Inflammatory macrophage (primary cell): Measurements from ENCODE around the gene PRKX.
A peak's percentile ranks its signal among the peaks of the same experiment; 100 is the strongest.
"Not testable (repeated sequence)": the region's sequence is repeated elsewhere in the genome, so short reads cannot be mapped to it uniquely, and the experiment has no call there.

Source experiments
- DNase-seq, 2 donors: peaks; one replicate each; pipeline ENCODE4 v3.0.0-alpha.2; 2020 to 2022
- total RNA-seq, 18 experiments: gene quantifications; one replicate each; lab custom pipeline; 2026; ENCODE audit warnings: mixed read lengths in 6 of 18, inconsistent platforms in 2 of 18; lab: John Stamatoyannopoulos, UW

The PRKX gene
- total RNA-seq: 47.6 to 133 (median 76.1) reads per million in 18 experiments

DNA sequence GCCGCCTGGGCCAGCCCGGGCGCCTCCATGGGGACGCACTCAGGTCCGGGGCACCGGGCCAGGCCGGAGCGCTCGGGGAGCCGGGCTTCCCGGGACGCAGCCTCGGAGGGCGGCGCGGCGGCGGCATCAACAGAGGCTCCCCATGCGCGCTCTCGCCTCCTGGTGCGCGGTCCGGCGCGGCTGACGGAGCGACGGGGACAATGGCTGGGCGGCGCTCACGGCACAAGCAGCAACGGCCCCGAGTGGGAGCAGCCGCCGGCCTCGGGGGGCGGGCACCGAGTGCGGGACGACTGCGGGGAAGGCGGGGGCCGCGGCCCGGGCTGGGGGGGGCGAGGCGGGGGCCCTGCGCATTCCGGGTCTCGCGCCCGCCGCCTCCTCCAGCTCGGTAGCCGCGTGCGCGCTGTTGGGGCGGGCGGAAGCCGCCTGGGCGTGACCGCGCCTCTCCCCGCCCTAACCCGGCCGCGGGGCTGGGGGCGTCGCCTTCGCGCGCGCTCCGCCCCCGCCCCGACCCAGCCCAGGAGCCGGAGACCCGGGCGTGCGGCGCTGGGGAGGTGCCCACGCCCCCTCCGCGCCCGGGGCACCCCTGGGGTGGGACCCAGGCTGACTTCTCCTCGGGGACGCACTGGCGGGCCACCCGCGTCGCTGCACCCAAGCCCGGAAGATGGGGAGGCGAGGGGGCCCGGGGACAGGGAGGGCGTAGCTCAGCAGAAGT lies at the start of gene PRKX:
TSS of gene PRKX (minus strand) at position 425 of the 712 bp plus-strand sequence. CDS start at position 29, 396 bp downstream.
- DNase-seq: peak; percentile 32 to 59

DNA sequence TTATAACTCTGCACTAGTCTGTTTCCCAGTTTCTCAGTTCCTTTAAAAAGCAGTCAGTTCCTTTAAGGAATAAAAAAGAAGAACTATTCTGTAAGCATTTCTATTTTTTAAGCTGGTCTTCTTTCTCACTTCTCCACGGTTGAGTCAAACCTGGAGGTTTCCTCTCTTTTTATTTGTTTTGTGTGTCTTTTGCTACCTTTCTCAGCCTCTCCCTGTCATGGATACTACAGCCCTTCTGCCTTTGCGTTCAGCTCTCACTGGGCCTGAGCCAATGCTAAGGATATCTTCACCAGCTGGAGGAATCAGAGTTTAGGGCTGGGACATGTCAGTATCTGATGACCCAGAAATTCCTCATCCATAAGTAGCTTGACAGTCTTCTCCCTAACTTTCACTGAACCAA lies 49.7 kb upstream of the PRKX start:
- DNase-seq: peak in 1 of 2 donors; percentile 2

DNA sequence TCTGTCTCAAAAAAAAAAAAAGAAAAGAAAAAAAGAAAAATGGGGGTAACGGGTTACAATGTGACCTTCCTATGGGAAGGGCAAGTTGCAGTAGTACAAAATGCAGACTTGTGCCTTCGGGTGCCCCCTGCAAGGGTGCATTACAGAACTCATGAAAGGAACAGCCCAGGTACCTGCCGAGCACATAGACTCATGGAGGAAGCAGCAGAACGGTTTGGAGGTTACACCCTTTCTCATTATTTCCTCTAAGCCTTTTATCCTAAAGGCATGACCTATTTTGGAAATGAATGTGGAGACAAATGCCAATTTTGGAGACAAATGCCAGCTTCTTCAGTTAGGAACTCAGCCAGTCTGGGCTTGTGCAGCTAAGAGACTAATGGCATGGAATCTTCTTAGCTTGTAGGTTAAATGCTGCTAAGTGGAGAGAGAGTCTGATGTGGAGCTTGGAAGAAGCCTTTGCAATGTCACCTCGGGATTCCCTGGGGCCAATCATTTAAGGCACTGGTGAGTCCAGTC lies 44.1 kb upstream of the PRKX start:
- DNase-seq: no peak

GRCh38 chrX:3748052-3748559 lies 34.7 kb upstream of the PRKX start:
- peak; percentile 12 to 20 for DNase-seq

DNA sequence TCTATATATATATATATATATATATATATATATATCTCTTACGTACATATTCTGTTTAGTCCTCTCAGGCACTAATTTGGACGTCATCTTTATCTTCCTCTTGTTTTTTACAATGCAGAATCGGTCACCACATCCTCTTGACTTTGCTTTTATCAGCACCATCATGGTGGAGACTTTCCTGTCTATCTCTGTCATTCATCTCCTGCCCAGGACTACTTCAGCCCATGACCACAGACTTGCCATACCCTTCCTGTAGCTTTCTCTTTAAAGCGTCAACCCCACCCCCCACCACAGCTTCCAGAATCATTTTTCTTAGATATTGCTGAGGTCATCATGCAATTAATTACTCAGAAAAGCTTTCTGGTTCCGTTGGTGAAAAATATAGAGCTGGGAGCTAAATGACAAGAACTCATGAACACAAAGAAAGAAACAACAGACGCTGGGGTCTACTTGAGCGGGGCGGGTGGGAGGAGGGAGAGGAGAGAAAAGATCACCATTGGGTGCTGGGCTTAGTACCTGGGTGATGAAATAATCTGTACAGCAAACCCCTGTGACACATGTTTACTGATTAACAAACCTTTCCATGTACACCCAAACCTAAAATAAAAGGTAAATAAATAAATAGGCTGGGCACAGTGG lies 30.5 kb upstream of the PRKX start:
- no peak for DNase-seq

- DNase-seq: not testable (repeated sequence)
Observed at GRCh38 chrX:3740946-3741345, 27.5 kb upstream of the PRKX start.

GRCh38 chrX:3738509-3738908 lies 25.1 kb upstream of the PRKX start:
- DNase-seq: no peak

DNA sequence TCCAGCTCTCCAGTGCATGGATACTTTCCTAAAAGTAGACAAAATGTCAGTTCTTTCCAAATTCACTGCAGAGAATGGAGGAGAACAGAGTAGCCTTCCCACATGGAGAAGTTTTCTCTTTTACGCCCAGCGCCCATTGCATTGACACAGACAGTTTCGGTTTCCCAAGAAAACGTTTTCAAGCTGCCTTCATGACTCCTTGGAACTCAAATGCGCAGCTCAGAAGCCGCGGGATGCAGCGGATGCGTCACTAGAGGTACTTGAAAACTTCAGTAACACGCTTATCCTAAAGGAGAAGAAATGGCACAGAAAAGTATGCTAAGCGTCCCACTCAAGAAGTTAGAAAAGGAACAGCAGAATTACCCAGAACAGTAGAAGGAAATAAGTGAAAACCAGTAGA lies 23.1 kb upstream of the PRKX start:
- not testable (repeated sequence) for DNase-seq

DNA sequence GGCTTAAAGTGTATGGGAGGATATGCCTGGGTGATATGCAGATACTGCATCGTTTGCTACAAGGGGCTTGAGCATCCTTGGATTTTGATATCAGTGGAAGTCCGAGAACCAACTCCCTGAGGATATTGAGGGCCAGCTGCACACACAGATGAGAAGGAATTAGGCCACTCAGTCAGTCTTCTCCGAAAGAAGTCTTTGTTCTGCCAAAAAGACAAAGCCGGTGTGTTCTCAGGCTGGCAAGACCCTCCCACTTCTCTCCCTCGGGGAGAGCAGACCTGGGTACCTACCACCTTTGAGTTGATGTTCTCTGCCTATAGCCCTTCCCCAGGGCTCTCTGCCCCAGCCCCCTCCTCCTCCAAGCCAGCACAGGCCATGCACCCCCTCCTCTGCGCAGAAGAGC lies 22.4 kb upstream of the PRKX start:
- DNase-seq: not testable (repeated sequence)

DNA sequence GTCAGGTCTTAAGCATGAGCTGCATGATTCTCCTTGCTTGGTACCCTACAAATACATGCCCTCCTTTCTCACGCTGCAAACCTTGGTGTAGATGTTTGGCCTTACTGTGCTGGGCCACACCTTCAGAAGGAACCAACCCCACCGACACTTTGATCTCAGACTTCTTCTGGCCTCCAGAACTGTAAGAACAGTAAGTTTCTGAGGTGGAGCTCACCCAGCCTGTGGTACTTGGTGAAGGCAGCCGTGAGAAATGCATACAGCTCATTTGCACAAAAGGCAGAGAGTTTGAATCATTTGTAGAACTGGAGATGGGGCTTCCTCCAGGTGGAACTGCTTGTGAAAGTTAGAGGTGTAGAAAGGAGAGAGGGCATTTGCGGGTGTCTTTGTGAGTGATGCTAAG lies 21.0 kb upstream of the PRKX start:
- not testable (repeated sequence) for DNase-seq

DNA sequence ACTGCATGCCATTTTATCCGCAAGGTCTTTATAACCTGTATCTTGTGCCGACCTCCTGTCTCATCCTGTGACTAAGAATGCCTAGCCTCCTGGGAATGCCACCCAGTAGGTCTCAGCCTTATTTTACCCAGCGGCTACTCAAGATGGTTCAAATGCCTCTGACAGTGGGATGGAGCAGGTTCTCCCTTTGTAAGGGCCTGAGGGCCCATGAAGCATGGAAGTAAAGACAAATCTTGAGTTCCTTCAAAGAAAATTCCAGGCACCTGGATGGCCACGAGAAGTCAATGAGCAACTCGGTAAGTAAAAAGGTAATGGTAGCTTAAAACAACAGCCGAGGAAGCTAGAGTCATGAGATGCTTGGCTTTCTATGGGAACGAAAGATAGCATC lies 19.6 kb upstream of the PRKX start:
- no peak for DNase-seq

GRCh38 chrX:3732326-3733042 lies 19.0 kb upstream of the PRKX start:
- not testable (repeated sequence) for DNase-seq

DNA sequence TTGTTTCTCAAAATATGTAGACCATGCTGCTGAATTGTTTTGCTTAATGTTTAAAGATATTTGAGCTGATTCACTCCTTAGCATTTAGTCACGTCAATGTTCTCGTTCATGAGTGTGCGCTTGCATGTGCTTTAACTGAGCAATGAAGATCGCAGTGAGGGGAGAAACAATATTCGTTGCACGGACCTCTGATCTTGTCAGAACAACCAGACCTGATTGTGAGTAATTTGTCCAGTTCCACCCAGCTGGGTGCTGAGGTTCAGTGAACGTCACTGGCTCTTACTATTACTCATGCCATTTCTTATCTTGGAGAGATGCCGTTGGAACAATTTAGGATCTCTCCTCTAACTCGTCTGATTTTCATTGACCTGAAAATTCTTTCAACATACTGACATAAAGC lies 15.0 kb upstream of the PRKX start:
- DNase-seq: no peak

- not testable (repeated sequence) for DNase-seq
Observed at GRCh38 chrX:3723460-3723859, 10.0 kb upstream of the PRKX start.

DNA sequence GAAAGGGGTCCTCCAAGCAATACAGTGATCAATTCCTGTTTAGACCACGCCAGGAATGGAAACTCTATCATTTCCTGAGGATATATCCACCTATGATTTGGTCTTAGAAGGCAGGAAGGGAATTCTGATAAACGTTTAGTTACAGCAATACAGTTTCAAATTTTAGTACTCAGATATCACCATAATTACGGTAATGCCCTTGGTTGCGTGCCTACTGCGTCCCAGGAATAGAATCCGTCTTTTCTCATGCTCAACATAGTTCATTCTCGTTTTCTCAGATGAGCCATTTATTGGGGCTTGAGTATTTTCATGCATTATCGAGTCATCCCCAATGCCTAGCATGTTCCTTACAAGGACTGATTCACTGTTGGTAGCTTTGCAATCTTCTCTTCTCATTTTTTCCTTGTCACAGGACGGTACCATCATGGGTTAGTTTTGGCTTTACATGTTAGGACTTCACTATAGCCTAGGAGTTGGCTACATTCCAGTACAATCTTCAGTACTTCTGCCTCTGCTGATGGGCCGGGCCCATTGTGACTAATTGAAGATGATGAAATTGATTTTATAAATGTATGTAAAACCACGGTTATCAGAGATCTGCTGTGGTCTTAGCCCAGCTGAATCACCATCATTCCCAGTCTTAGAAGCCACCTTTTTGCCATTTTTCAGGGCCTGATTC lies 4.4 kb upstream of the PRKX start:
- peak in 1 of 2 donors; percentile 5 for DNase-seq

DNA sequence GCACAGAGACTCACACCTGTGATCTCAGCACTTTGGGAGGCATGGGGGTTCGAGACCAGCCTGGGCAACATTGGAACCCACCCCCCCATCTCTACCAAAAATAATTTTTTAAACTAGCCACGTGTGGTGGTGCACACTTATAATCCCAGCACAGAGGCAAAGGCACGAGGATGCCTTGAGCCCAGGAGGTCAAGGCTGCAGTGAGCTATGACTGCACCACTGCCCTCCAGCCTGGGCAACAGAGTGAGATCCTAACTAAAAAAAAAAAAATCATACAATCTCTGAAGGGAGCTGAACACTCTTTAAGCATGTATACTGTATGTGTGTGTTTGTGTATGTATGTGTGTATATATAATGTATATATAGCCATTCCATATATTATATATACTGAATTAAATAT lies 2.5 kb upstream of the PRKX start:
- no peak for DNase-seq

DNA sequence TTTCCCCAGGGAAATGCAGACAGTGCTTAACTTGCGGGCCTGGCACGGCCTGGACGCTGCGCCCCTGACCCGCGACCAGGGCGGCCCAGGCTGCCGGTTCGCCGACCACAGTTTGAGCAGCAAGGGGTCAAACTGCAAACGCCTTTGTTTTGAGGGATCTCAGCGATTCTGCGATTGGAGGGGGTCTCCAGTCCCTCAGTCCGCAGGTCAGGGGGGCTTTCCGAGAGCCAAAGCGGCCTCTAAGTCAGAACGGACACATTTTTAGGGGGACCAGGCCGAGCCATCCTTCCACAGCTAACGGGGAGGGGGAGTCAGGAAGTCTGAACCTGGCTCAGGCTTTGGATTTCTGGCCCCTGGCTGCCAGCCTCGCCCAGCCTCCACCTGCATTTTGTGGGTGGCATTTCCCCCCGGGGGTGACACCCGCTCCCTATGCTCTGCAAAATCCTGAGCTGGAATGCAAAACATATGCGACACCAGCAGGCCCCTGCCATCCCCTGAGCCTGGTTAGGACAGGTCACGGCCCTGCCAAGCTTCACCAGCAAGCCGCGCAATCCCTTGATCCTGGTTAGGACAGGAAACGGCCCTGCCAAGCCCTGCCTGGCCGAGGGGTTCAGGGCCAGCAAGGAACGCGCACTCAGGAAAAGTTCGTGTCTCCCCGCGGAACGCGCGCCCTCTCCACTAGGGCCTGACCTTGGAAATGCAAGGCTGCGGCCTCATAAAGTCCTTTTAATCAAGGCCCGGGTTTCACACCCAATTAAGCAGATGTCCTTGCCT lies 1.4 kb upstream of the PRKX start:
- DNase-seq: not testable (repeated sequence)

DNA sequence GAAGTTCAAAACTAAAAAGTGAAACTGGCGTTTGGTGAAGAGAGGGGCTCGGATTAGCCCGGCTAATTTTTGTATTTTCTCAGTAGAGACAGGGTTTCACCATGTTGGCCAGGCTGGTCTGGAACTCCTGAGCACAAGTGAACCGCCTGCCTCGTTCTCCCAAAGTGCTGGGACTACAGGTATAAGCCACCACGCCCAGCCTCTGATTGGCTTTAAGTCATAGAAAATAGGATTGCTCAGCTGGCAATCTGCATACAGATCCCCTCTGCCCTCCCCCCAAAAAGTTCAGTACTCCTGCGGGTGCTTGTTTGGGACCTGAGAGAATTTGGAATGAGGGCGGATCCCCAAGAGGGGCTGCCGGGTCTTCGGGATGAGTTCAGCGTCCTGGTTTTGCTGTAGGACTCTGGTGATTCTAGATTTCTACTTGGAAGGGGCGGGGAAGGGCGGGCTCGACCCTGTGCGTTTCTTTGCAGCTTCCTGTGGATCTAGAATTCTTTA lies 537 bp upstream of the PRKX start:
- no peak for DNase-seq

GRCh38 chrX:3712870-3713224 lies 602 bp downstream of the PRKX start:
- peak in 1 of 2 donors; percentile 26 for DNase-seq

DNA sequence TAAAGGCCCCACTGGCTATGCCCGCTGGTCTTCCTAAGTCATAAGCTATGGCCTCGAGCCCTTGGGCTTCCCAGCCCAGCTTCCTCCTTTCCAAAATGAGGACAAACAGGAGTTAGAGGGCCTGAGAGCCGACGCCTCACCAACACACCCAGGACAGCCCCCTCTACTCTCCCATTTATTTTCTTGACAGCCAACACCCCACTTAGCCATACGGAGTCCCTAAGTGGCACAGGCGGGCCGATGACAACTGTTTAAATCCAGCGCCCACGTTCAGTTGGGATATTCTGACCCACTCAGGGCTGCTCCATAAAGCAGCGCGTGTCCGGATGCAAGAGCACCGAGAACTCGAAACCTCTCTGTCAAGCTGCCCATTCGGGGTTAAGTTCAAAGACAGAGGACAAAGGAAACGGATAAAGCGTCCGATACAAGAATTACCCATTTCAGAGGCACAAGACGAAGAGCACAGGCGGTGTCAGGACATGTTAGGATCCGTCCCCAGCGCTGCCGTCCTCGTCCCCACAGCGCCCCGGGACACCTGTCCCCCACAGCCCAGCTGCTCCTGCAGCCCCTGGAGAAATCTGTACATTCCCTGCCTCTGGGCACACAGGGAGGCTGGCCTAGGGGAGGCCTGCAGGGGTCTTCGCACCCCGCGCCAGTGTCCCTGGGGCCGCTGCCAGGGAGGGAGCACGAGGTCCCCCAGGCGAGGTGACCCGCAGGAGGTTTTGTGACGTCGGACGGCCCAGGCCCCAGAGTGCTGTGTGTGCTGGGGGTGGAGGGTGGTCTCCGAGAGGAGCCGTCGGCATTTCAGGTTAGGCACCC lies 1.2 kb downstream of the PRKX start:
- peak; percentile 35 to 50 for DNase-seq
